ENCODE data around the gene DPYSL3.

- TF ChIP-seq SUZ12 (IDR thresholded peaks at IDR 0.05; ENCODE audit: extremely low read depth, insufficient read depth, insufficient read length) (no peak), YY1 (IDR thresholded peaks at IDR 0.05; ENCODE audit: insufficient read depth, insufficient read length) (no peak)
Measured at GRCh38 chr5:147538236-147538635, 28.4 kb upstream of the DPYSL3 start.
